Measurements from ENCODE around the gene TTLL11. TPM values are rescaled to one million over a fixed set of nuclear protein-coding genes. Genes with fewer than 3 reads are reported as not detected.

Gene TTLL11
- total RNA-seq, 1 experiment from 2014 or later = 1.5 TPM

DNA sequence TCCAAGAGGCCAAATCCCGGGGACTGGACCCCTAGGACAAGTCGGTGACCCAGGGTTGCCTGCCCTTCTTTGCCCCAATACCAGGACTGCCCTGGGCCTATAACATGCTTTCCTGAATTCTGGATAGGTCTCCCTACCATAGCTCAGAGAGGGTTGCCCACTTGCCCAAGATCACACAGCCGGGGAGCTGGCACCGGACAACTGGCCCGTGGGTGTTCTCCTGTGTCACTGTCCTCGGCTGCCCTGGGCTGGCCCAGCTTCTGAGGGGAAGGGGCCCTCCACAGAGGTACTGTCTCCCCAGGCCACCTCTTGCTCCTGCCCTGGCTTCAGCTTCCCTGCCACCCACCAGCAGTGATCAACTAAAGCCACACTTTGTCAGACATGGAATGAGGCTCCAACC is 28.8 kb upstream of the TTLL11 start:
- WGBS (ENCODE audit: extremely low coverage, insufficient read length, low lambda C conversion rate) = no CpG with 5 or more reads among the region's 6 CpGs
- H2BK20ac ChIP-seq (ENCODE audit: low read depth, low read length, poor library complexity, severe bottlenecking) = no peak overlapping the region

More for the DNA sequence above, 28.8 kb upstream of the TTLL11 start:
- Histone ChIP-seq H2AK5ac (ENCODE audit: insufficient read length, low read length) (no peak overlapping the region), H3K4me1 (ENCODE audit: insufficient read depth, low read length) (no peaks in the 10 kb centered on the region), H3K79me1 (ENCODE audit: insufficient read depth, low read depth, low read length, poor library complexity, severe bottlenecking) (no peaks in the 10 kb centered on the region), H2BK120ac (ENCODE audit: low read depth, low read length, poor library complexity, severe bottlenecking) (no peak overlapping the region), H3K9me3 (ENCODE audit: control insufficient read depth, low read depth, low read length) (no peaks in the 10 kb centered on the region), H3K18ac (ENCODE audit: insufficient read length, low read depth, low read length) (no peak overlapping the region), H2BK5ac (ENCODE audit: insufficient read length, low read length) (no peak overlapping the region), H4K5ac (ENCODE audit: insufficient read length, low read depth, low read length) (no peak overlapping the region), H3K79me2 (ENCODE audit: insufficient read depth, low read length) (no peaks in the 10 kb centered on the region), H3K4me2 (ENCODE audit: insufficient read depth, insufficient read length, low read length) (no peak overlapping the region), H3T11ph (ENCODE audit: low read length) (no peak overlapping the region), H3K4ac (ENCODE audit: low read depth, low read length) (no peak overlapping the region), H4K8ac (replicated peaks; ENCODE audit: insufficient read length, low read depth, low read length) (no peak overlapping the region), H3K9ac (ENCODE audit: extremely low read depth, insufficient read length, low read length) (no peak overlapping the region), H3K14ac (ENCODE audit: insufficient read depth, low read length) (no peak overlapping the region), H2BK15ac (ENCODE audit: low read depth, low read length) (no peak overlapping the region), H3K27me3 (ENCODE audit: insufficient read depth, low read length) (peaks cover 3% of the 10 kb centered on the region; the same call in 1 of the 2 replicates), H3K56ac (ENCODE audit: insufficient read length, low read depth, low read length) (no peak overlapping the region), H4K91ac (ENCODE audit: insufficient read length, low read depth, low read length) (no peak overlapping the region), H2BK12ac (ENCODE audit: insufficient read length, low read depth, low read length) (no peak overlapping the region), H4K20me1 (ENCODE audit: control insufficient read depth, insufficient read depth, insufficient read length) (no peaks in the 10 kb centered on the region), H3K27ac (ENCODE audit: insufficient read length, low read depth, low read length) (no peak overlapping the region), H3K23me2 (ENCODE audit: insufficient read length, low read depth, low read length, poor library complexity, severe bottlenecking) (peaks cover 9% of the 10 kb centered on the region), H2AFZ (ENCODE audit: low read length) (no peak overlapping the region), H3K23ac (ENCODE audit: insufficient read length, low read depth, low read length) (no peak overlapping the region)
- TF ChIP-seq, protein P1, sequence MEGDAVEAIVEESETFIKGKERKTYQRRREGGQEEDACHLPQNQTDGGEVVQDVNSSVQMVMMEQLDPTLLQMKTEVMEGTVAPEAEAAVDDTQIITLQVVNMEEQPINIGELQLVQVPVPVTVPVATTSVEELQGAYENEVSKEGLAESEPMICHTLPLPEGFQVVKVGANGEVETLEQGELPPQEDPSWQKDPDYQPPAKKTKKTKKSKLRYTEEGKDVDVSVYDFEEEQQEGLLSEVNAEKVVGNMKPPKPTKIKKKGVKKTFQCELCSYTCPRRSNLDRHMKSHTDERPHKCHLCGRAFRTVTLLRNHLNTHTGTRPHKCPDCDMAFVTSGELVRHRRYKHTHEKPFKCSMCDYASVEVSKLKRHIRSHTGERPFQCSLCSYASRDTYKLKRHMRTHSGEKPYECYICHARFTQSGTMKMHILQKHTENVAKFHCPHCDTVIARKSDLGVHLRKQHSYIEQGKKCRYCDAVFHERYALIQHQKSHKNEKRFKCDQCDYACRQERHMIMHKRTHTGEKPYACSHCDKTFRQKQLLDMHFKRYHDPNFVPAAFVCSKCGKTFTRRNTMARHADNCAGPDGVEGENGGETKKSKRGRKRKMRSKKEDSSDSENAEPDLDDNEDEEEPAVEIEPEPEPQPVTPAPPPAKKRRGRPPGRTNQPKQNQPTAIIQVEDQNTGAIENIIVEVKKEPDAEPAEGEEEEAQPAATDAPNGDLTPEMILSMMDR (conservative IDR thresholded peaks at IDR 0.05) = no peak
- no peak for DNase-seq
- peak overlapping the region in 2 of 3 experiments; percentile 59 to 68; a peak in 2 of 7 replicates for H3K27ac Mint-ChIP-seq
- peaks cover 16 to 17% of the 10 kb centered on the region in 2 experiments for H3K4me1 Mint-ChIP-seq
- H3K4me3 Mint-ChIP-seq = no peak overlapping the region; a peak in 1 of 5 replicates
- peaks cover 25% of the 10 kb centered on the region for H3K27me3 Mint-ChIP-seq (ENCODE audit: low read depth)
- H3K9me3 Mint-ChIP-seq = no peaks in the 10 kb centered on the region
- no peaks in the 10 kb centered on the region for H3K36me3 Mint-ChIP-seq (ENCODE audit: insufficient read depth in 1 of 3, low read depth in 3 of 3)

Data from H9 (cell line).